GM21737 (cell line): ENCODE data around the gene ZNF467.

Experiments
- ATAC-seq: cut with Tn5 transposase; IDR thresholded peaks from one replicate; pipeline ENCODE4 v1.9.1; 2021; ENCODE audit warnings: mild to moderate bottlenecking, moderate library complexity; ENCODE audit not compliant: unreplicated experiment

ZNF467 gene

DNA sequence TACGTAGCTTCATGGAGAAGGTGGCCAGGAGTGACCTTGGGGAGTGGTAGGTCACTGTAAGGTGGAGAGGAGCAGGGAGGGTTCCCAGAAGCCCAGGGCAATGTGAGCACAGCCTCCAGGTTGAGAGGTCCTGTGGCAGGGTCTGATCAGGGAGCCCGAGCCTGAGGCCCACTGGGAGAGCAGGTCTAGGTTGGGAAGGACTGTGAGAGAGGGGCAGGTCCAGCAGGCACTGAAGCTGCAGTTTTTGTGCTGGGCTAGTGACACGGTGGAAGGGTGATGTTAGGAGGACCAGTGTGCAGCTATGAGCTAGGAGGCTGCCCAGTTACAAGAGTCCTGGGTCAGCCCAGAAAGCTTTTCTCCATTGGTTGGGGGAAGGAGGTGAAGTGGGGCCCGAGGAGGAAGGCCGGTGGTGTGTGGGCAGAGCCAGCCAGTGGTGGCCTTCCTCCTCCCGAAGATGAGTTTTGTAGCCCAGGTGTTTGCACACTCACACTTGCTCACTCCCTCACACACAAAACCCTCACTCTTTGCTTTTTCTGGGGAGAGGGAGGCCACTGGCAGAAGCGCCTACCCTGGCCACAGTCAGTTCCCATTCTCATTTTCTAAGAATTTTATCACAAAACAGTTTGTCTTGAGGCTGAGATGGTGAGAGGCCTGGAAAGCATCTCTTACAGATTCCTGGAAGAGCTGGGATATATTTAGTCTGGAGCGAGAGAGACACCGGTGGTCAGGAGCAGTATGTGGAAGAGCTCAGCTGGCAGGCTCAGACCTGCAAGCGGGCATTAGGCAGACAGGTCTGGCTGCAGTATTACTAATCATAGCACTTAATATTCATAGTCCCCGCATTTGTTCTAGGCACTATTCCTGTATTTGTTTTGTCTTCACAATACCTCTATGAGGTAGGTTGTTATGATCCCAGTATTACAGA is 57.1 kb downstream of the ZNF467 start:
- no peak for ATAC-seq

DNA sequence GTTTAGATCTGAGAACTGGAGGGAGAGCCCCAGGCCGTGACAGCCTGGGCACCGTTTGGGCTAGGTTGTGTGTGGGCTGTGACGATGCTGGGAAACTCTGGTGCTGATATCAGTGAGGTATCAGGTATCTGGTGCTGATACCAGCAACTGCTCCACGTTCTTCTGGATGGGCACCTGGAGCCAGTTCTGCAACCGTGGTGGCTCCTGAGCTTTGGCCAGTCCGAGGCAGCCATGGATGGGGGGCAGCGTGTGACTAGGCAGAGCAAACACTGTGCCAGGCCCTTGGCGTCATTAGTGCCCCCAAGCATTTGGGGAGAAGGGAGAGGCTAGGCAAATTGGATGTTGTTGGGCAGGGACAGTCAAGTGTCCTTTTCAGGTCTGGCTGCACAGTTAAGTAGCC is 57.9 kb downstream of the ZNF467 start:
- no peak for ATAC-seq

DNA sequence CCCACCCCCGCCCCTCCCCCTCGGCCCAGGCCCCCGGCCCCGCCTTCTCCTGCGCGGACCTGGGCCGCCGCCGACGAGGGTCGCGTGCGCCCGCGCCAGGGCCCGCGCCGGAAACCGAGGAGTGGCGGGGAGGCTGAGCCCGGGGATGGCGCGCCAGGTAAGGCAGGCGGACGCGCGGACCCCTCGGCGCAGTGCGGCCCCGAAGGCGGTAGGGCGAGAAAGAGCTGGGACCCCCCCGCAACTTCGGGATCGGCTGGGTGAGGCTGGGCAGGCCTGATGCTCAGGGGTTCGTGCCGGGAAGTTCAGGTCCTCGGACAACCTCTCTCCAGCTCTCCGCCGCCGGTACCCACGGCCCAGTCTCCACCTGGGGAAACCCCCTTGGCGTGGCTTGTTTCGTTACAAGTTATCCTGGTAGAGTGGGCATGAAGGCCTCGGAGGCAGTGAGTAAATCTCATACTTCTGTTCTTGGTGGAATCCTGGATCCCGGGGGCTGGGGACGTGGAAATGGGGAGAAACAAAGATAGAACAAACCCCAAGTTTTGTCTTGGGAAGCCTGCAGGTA is 58.4 kb downstream of the ZNF467 start:
- peak; percentile 9 for ATAC-seq
